H9 (cell line): ENCODE measurements around the gene ANKK1. TPM values are rescaled to one million over a fixed set of nuclear protein-coding genes. Genes with fewer than 3 reads are reported as not detected.

Source experiments
- DNase-seq: peaks from one replicate; pipeline ENCODE4 v3.0.0-alpha.2; 2017
- H2AFZ ChIP-seq: one replicate; pipeline ENCODE4 v1.6.1; 2013; ENCODE audit warnings: mild to moderate bottlenecking, low read length, control low read depth, moderate library complexity
- H2AK5ac ChIP-seq: 2 replicates; pipeline ENCODE4 v1.6.1; 2013; ENCODE audit warnings: low read length, control low read depth, mixed read lengths; ENCODE audit not compliant: insufficient read length
- H2BK120ac ChIP-seq: one replicate; pipeline ENCODE4 v1.6.1; 2013; ENCODE audit warnings: low read depth, mild to moderate bottlenecking, low read length, control low read depth, inconsistent platforms; ENCODE audit not compliant: poor library complexity, severe bottlenecking
- H2BK12ac ChIP-seq: 2 replicates; pipeline ENCODE4 v1.6.1; 2013; ENCODE audit warnings: low read length, control low read depth, mixed read lengths, low read depth; ENCODE audit not compliant: insufficient read length
- H2BK15ac ChIP-seq: 2 replicates; pipeline ENCODE4 v1.6.1; 2013; ENCODE audit warnings: low read depth, low read length, control low read depth
- H2BK20ac ChIP-seq: one replicate; pipeline ENCODE4 v1.6.1; 2013; ENCODE audit warnings: low read depth, mild to moderate bottlenecking, low read length, control low read depth, inconsistent platforms; ENCODE audit not compliant: poor library complexity, severe bottlenecking
- H2BK5ac ChIP-seq: 2 replicates; pipeline ENCODE4 v1.6.1; 2013; ENCODE audit warnings: low read length, control low read depth, mixed read lengths; ENCODE audit not compliant: insufficient read length
- H3K14ac ChIP-seq: 2 replicates; pipeline ENCODE4 v1.6.1; 2013; ENCODE audit warnings: low read length, control low read depth; ENCODE audit not compliant: insufficient read depth
- H3K18ac ChIP-seq: 2 replicates; pipeline ENCODE4 v1.6.1; 2013; ENCODE audit warnings: low read depth, mild to moderate bottlenecking, mixed read lengths, low read length, control low read depth; ENCODE audit not compliant: insufficient read length
- H3K23ac ChIP-seq: 2 replicates; pipeline ENCODE4 v1.6.1; 2013; ENCODE audit warnings: low read length, control low read depth, mixed read lengths, low read depth; ENCODE audit not compliant: insufficient read length
- H3K23me2 ChIP-seq: 2 replicates; pipeline ENCODE4 v1.6.1; 2013; ENCODE audit warnings: low read depth, mild to moderate bottlenecking, mixed read lengths, low read length, control low read depth; ENCODE audit not compliant: insufficient read length, poor library complexity, severe bottlenecking
- H3K27ac ChIP-seq: 2 replicates; pipeline ENCODE4 v1.5.1; 2013; ENCODE audit warnings: low read length, control low read depth, mixed read lengths, low read depth; ENCODE audit not compliant: insufficient read length
- H3K27me3 ChIP-seq: 2 replicates; pipeline ENCODE4 v1.6.1; 2013; ENCODE audit warnings: low read length, control low read depth, inconsistent platforms; ENCODE audit not compliant: insufficient read depth
- H3K4ac ChIP-seq: 2 replicates; pipeline ENCODE4 v1.6.1; 2013; ENCODE audit warnings: low read depth, mild to moderate bottlenecking, control low read depth, inconsistent platforms, low read length, moderate library complexity
- H3K4me1 ChIP-seq: 2 replicates; pipeline ENCODE4 v1.6.1; 2013; ENCODE audit warnings: low read length, control low read depth, inconsistent platforms; ENCODE audit not compliant: insufficient read depth
- H3K4me2 ChIP-seq: 2 replicates; pipeline ENCODE4 v1.6.1; 2013; ENCODE audit warnings: low read length, control low read depth, mixed read lengths; ENCODE audit not compliant: insufficient read length, insufficient read depth
- H3K56ac ChIP-seq: 2 replicates; pipeline ENCODE4 v1.6.1; 2013; ENCODE audit warnings: low read depth, mild to moderate bottlenecking, mixed read lengths, low read length, control low read depth; ENCODE audit not compliant: insufficient read length
- H3K79me1 ChIP-seq: 2 replicates; pipeline ENCODE4 v1.6.1; 2013; ENCODE audit warnings: low read depth, mild to moderate bottlenecking, moderate library complexity, low read length, control low read depth, inconsistent platforms; ENCODE audit not compliant: insufficient read depth, poor library complexity, severe bottlenecking
- H3K79me2 ChIP-seq: 2 replicates; pipeline ENCODE4 v1.6.1; 2013; ENCODE audit warnings: low read length, control low read depth, inconsistent platforms; ENCODE audit not compliant: insufficient read depth
- H3K9ac ChIP-seq: 2 replicates; pipeline ENCODE4 v1.6.1; 2013; ENCODE audit warnings: low read length, control low read depth, mixed read lengths; ENCODE audit not compliant: insufficient read length; ENCODE audit errors: extremely low read depth
- H3K9me3 ChIP-seq: one replicate; pipeline ENCODE4 v1.6.1; 2013; ENCODE audit warnings: low read depth, low read length, inconsistent platforms; ENCODE audit not compliant: control insufficient read depth
- H3T11ph ChIP-seq: one replicate; pipeline ENCODE4 v1.6.1; 2013; ENCODE audit warnings: mild to moderate bottlenecking, low read length, control low read depth, inconsistent platforms
- H4K20me1 ChIP-seq: one replicate; pipeline ENCODE4 v1.6.1; 2013; ENCODE audit not compliant: control insufficient read depth, insufficient read length, insufficient read depth
- H4K5ac ChIP-seq: 2 replicates; pipeline ENCODE4 v1.6.1; 2013; ENCODE audit warnings: low read depth, mild to moderate bottlenecking, mixed read lengths, low read length, control low read depth; ENCODE audit not compliant: insufficient read length
- H4K8ac ChIP-seq: replicated peaks from 2 replicates; pipeline ENCODE4 v1.6.1; 2013; ENCODE audit warnings: low read length, control low read depth, mixed read lengths, low read depth; ENCODE audit not compliant: insufficient read length
- H4K91ac ChIP-seq: 2 replicates; pipeline ENCODE4 v1.6.1; 2013; ENCODE audit warnings: low read depth, mild to moderate bottlenecking, moderate library complexity, mixed read lengths, low read length, control low read depth; ENCODE audit not compliant: insufficient read length
- H3K27ac Mint-ChIP-seq, 3 experiments: 2 replicates in 2 of 3; 3 replicates in 1 of 3; pipeline ENCODE4 v1.8.0; 2020 to 2021; ENCODE audit warnings: mixed read lengths in 3 of 3, mild to moderate bottlenecking in 1 of 3, moderate library complexity in 1 of 3
- H3K27me3 Mint-ChIP-seq: 2 replicates; pipeline ENCODE4 v1.8.0; 2021; ENCODE audit warnings: low read depth, mild to moderate bottlenecking, moderate library complexity, mixed read lengths
- H3K36me3 Mint-ChIP-seq, 3 experiments: 2 replicates in 2 of 3; 3 replicates in 1 of 3; pipeline ENCODE4 v1.8.0; 2020 to 2021; ENCODE audit warnings: low read depth in 3 of 3, mixed read lengths in 3 of 3; ENCODE audit not compliant: insufficient read depth in 1 of 3
- H3K4me1 Mint-ChIP-seq, 2 experiments: 2 replicates each; pipeline ENCODE4 v1.8.0; 2020; ENCODE audit warnings: mixed read lengths in 2 of 2
- H3K4me3 Mint-ChIP-seq, 2 experiments: 2 replicates in 1 of 2; 3 replicates in 1 of 2; pipeline ENCODE4 v1.8.0; 2020 to 2021; ENCODE audit warnings: mild to moderate bottlenecking in 2 of 2, mixed read lengths in 2 of 2, moderate library complexity in 1 of 2
- H3K9me3 Mint-ChIP-seq, 2 experiments: 2 replicates in 1 of 2; 3 replicates in 1 of 2; pipeline ENCODE4 v1.8.0; 2020; ENCODE audit warnings: mild to moderate bottlenecking in 2 of 2, mixed read lengths in 2 of 2, moderate library complexity in 1 of 2
- CTCF ChIP-seq: fragments of 200-600 bp; sonication (generic); conservative IDR thresholded peaks from 3 replicates; pipeline ENCODE4 v1.8.0; 2021; ENCODE audit warnings: antibody characterized with exemption, mild to moderate bottlenecking
- WGBS: extraction: QIAGEN DNeasy Blood & Tissue Kit; methylation state at CpG from one replicate; pipeline ENCODE4 v1.1.7; 2013; ENCODE audit warnings: missing lambda C conversion rate, low lambda C conversion rate, mixed read lengths; ENCODE audit not compliant: insufficient read length; ENCODE audit errors: extremely low coverage; 5-methylcytosine and 5-hydroxymethylcytosine counted together
- total RNA-seq: library from RNA; stranded (reverse); gene quantifications from 2 replicates; pipeline ENCODE4 v1.2.1, GENCODE V29; 2021

ANKK1 gene
- total RNA-seq, 1 experiment from 2014 or later: 0.20 TPM

GRCh38 chr11:113415343-113415742 is 27.8 kb downstream of the ANKK1 start:
- Histone ChIP-seq H2AFZ (no peak overlapping the region), H2AK5ac (no peak overlapping the region), H3K27ac (no peak overlapping the region), H2BK12ac (no peak overlapping the region), H3K79me2 (no peaks in the 10 kb centered on the region), H2BK20ac (no peak overlapping the region), H4K20me1 (no peaks in the 10 kb centered on the region), H2BK15ac (no peak overlapping the region), H2BK5ac (no peak overlapping the region), H3K18ac (no peak overlapping the region), H3K9ac (no peak overlapping the region), H3K14ac (no peak overlapping the region), H3T11ph (no peak overlapping the region), H3K4ac (no peak overlapping the region), H3K9me3 (no peaks in the 10 kb centered on the region), H2BK120ac (no peak overlapping the region), H3K4me1 (no peaks in the 10 kb centered on the region), H4K5ac (no peak overlapping the region), H3K23me2 (no peaks in the 10 kb centered on the region), H3K27me3 (no peaks in the 10 kb centered on the region), H3K79me1 (no peaks in the 10 kb centered on the region), H4K91ac (no peak overlapping the region), H4K8ac (no peak overlapping the region), H3K4me2 (no peak overlapping the region), H3K23ac (no peak overlapping the region), H3K56ac (no peak overlapping the region)
- Mint-ChIP-seq H3K4me1 (no peaks in the 10 kb centered on the region), H3K27ac (no peak overlapping the region), H3K4me3 (no peak overlapping the region), H3K9me3 (no peaks in the 10 kb centered on the region), H3K27me3 (peaks cover 9% of the 10 kb centered on the region), H3K36me3 (no peaks in the 10 kb centered on the region)
- no peak for DNase-seq
- no peak for TF ChIP-seq CTCF
- WGBS: no CpG with 5 or more reads among the region's 16 CpGs
